IMR-90 (cell line): Measurements from ENCODE around the gene LRRFIP1. TPM values are rescaled to one million over a fixed set of nuclear protein-coding genes. Genes with fewer than 3 reads are reported as not detected.
A peak's percentile ranks its signal among the peaks of the same experiment; 100 is the strongest.

Experiments
- ATAC-seq: fragments of 200-7000 bp; cut with Tn5 transposase; 2 replicates; pipeline ENCODE4 v1.9.1; 2020; ENCODE audit warnings: low read depth, mild to moderate bottlenecking, moderate library complexity
- BruUV-seq: library from RNA; stranded (reverse); fragments of 400-500 nt; replicated peaks from 2 replicates; lab custom pipeline; 2021; lab: Mats Ljungman, UMichigan
- CTCF ChIA-PET: fragments of 300-600 bp; formaldehyde crosslinking; extraction: SDS; loops from one replicate; lab custom pipeline; 2021; ENCODE audit warnings: antibody characterized with exemption; lab: Yijun Ruan, JAX
- POLR2A ChIA-PET: fragments of 300-600 bp; sonication (Branson Sonifier 250); formaldehyde crosslinking; loops from one replicate; lab custom pipeline; 2022; ENCODE audit warnings: antibody characterized with exemption; ENCODE audit not compliant: unreplicated experiment; lab: Charles Lee
- DNase-seq: peaks from one replicate; pipeline ENCODE4 v3.0.0; 2013
- H2AFZ ChIP-seq: replicated peaks from 2 replicates; pipeline ENCODE3; 2013; ENCODE audit warnings: low read length, mild to moderate bottlenecking; ENCODE audit not compliant: poor library complexity
- H2AK5ac ChIP-seq: 2 replicates; pipeline ENCODE4 v1.6.1; 2013; ENCODE audit warnings: low read depth, low read length, inconsistent platforms
- H2AK9ac ChIP-seq: replicated peaks from 2 replicates; pipeline ENCODE3; 2013; ENCODE audit warnings: mild to moderate bottlenecking, low read depth, low read length, moderate library complexity; ENCODE audit not compliant: poor library complexity
- H2BK120ac ChIP-seq: 2 replicates; pipeline ENCODE4 v1.6.1; 2013; ENCODE audit warnings: low read depth, low read length, inconsistent platforms
- H2BK15ac ChIP-seq: 3 replicates; pipeline ENCODE4 v1.6.1; 2013; ENCODE audit warnings: low read depth, low read length, inconsistent platforms
- H2BK20ac ChIP-seq: 2 replicates; pipeline ENCODE4 v1.6.1; 2013; ENCODE audit warnings: low read depth, mild to moderate bottlenecking, inconsistent platforms, low read length, moderate library complexity
- H2BK5ac ChIP-seq: 2 replicates; pipeline ENCODE4 v1.6.1; 2013; ENCODE audit warnings: mild to moderate bottlenecking, low read depth, low read length, inconsistent platforms; ENCODE audit not compliant: poor library complexity, severe bottlenecking
- H3K14ac ChIP-seq: replicated peaks from 2 replicates; pipeline ENCODE4 v1.6.1; 2013; ENCODE audit warnings: low read depth, low read length, inconsistent platforms
- H3K18ac ChIP-seq: 2 replicates; pipeline ENCODE4 v1.6.1; 2013; ENCODE audit warnings: low read depth, low read length, control low read depth
- H3K23ac ChIP-seq: 2 replicates; pipeline ENCODE4 v1.6.1; 2013; ENCODE audit warnings: low read depth, low read length, inconsistent platforms
- H3K27ac ChIP-seq: 2 replicates; pipeline ENCODE4 v1.5.1; 2013; ENCODE audit warnings: mild to moderate bottlenecking, control low read depth, low read length; ENCODE audit not compliant: insufficient read depth
- H3K27me3 ChIP-seq: 2 replicates; pipeline ENCODE4 v1.6.1; 2013; ENCODE audit warnings: low read length; ENCODE audit not compliant: control insufficient read depth, insufficient read depth
- H3K36me3 ChIP-seq: 2 replicates; pipeline ENCODE4 v1.6.1; 2013; ENCODE audit warnings: low read length, mixed read lengths; ENCODE audit not compliant: control insufficient read depth, insufficient read depth
- H3K4ac ChIP-seq: 2 replicates; pipeline ENCODE4 v1.6.1; 2013; ENCODE audit warnings: low read depth, low read length, inconsistent platforms
- H3K4me1 ChIP-seq: 2 replicates; pipeline ENCODE4 v1.6.1; 2013; ENCODE audit warnings: low read length, mixed read lengths; ENCODE audit not compliant: control insufficient read depth, insufficient read depth
- H3K4me2 ChIP-seq: 2 replicates; pipeline ENCODE4 v1.6.1; 2013; ENCODE audit warnings: low read depth, mild to moderate bottlenecking, control low read depth, low read length, moderate library complexity
- H3K4me3 ChIP-seq: 2 replicates; pipeline ENCODE4 v1.5.1; 2013; ENCODE audit warnings: low read depth, mild to moderate bottlenecking, control low read depth, low read length, moderate library complexity; ENCODE audit not compliant: insufficient read depth
- H3K56ac ChIP-seq: 2 replicates; pipeline ENCODE4 v1.6.1; 2013; ENCODE audit warnings: low read length, inconsistent platforms; ENCODE audit not compliant: insufficient read depth; ENCODE audit errors: extremely low read depth
- H3K79me1 ChIP-seq, 2 experiments: 2 replicates each; pipeline ENCODE4 v1.6.1; 2013; ENCODE audit warnings: low read length in 2 of 2, inconsistent platforms in 1 of 2, low read depth in 1 of 2
- H3K9ac ChIP-seq: 2 replicates; pipeline ENCODE4 v1.6.1; 2013; ENCODE audit warnings: low read depth, low read length, control low read depth
- H3K9me1 ChIP-seq: 2 replicates; pipeline ENCODE4 v1.6.1; 2013; ENCODE audit warnings: low read length, inconsistent platforms; ENCODE audit not compliant: insufficient read depth
- H3K9me3 ChIP-seq: 2 replicates; pipeline ENCODE4 v1.6.1; 2013; ENCODE audit warnings: low read length; ENCODE audit not compliant: control insufficient read depth, insufficient read depth
- H4K20me1 ChIP-seq: 2 replicates; pipeline ENCODE4 v1.6.1; 2013; ENCODE audit warnings: low read length, inconsistent platforms; ENCODE audit not compliant: insufficient read depth
- H4K5ac ChIP-seq: 2 replicates; pipeline ENCODE4 v1.6.1; 2013; ENCODE audit warnings: mild to moderate bottlenecking, low read depth, low read length, control low read depth
- H4K8ac ChIP-seq, 2 experiments: 2 replicates each; pipeline ENCODE4 v1.6.1; 2013; ENCODE audit warnings: low read depth in 2 of 2, low read length in 2 of 2, control low read depth in 1 of 2, inconsistent platforms in 1 of 2
- H4K91ac ChIP-seq: 2 replicates; pipeline ENCODE4 v1.6.1; 2013; ENCODE audit warnings: low read depth, low read length, inconsistent platforms; ENCODE audit not compliant: insufficient read depth
- CTCF ChIP-seq: conservative IDR thresholded peaks from 2 replicates; pipeline ENCODE4 v1.5.1; 2012; ENCODE audit warnings: mild to moderate bottlenecking, low read depth, low read length, improper control_type of control experiment
- WGBS, 2 experiments: methylation state at CpG; one replicate each; pipeline versions ENCODE4 v1.1.5 to v1.1.7; 2013; ENCODE audit warnings: missing lambda C conversion rate in 2 of 2; ENCODE audit not compliant: insufficient read length in 1 of 2; ENCODE audit errors: extremely low coverage in 2 of 2; 5-methylcytosine and 5-hydroxymethylcytosine counted together
- dilution Hi-C: fragments of 300-500 bp; cut with HindIII; formaldehyde crosslinking; loops from one replicate; pipeline ENCODE4 v1.14.3; 2018; ENCODE audit warnings: low sequenced_read_pairs; ENCODE audit not compliant: unreplicated experiment
- in situ Hi-C: fragments of 300-500 bp; cut with MboI; formaldehyde crosslinking; loops from 3 replicates; pipeline ENCODE4 v1.14.3; 2019; ENCODE audit warnings: low sequenced_read_pairs, inconsistent platforms, mixed read lengths
- intact Hi-C: fragments of 100-400 bp; cut with micrococcal nuclease; formaldehyde crosslinking; loops from 2 replicates; pipeline ENCODE4 v1.10.0; 2022
- polyA plus RNA-seq, 3 experiments: library from polyadenylated mRNA; depleted of rRNA; stranded (reverse); fragments of >200 nt; gene quantifications; 2 replicates each; pipeline ENCODE4 v1.2.3, GENCODE V29; 2012; ENCODE audit warnings: low replicate concordance in 1 of 3
- total RNA-seq: library from RNA; depleted of rRNA; stranded (reverse); fragments of >200 nt; gene quantifications from 2 replicates; pipeline ENCODE4 v1.2.3, GENCODE V29; 2012

The LRRFIP1 gene
- total and polyA plus RNA-seq, 2 of the 4 experiments (the other 2 are of a cell fraction), result 52.2 to 54.4 TPM

- peaks cover 11 to 94% of the 10 kb centered on the region in 2 experiments for H3K79me1 ChIP-seq
- WGBS, 2 experiments, result no CpG with 5 or more reads among the region's 3 CpGs
- no peak overlapping the region for H2BK120ac ChIP-seq
- no peak overlapping the region for H3K14ac ChIP-seq
- no peak overlapping the region for H2AFZ ChIP-seq
- peaks cover 27% of the 10 kb centered on the region for H3K9me1 ChIP-seq
- H3K18ac ChIP-seq, result no peak overlapping the region
- ChIA-PET POLR2A (no interaction called here), CTCF (no interaction called here)
- no peak overlapping the region for H3K4me3 ChIP-seq
- dilution Hi-C loops, result no loop called here
- peak overlapping the region; percentile 23 for H2AK9ac ChIP-seq
- no peak; the same call in 1 of the 2 replicates for TF ChIP-seq CTCF
- 0 out of 2 replicates have a peak overlapping the region, but pooled peaks have one; percentile 52 for H3K23ac ChIP-seq
- no peak for DNase-seq
- intact Hi-C loops, result no loop called here
- peaks cover 88% of the 10 kb centered on the region for H4K20me1 ChIP-seq
- no peak overlapping the region for H3K4me2 ChIP-seq
- no peak overlapping the region for H3K9ac ChIP-seq
- H2BK5ac ChIP-seq, result no peak overlapping the region
- no peak overlapping the region for H2BK20ac ChIP-seq
- H4K5ac ChIP-seq, result no peak overlapping the region
- H4K91ac ChIP-seq, result no peak overlapping the region
- no TSS peak for BruUV-seq
- ATAC-seq, result no peak
- no peak overlapping the region for H3K56ac ChIP-seq
- H3K27ac ChIP-seq, result no peak overlapping the region
- H3K36me3 ChIP-seq, result peaks cover 20% of the 10 kb centered on the region
- H4K8ac ChIP-seq, result no peak overlapping the region
- no peak overlapping the region for H3K4ac ChIP-seq
- H2BK15ac ChIP-seq, result no peak overlapping the region
- peaks cover 26% of the 10 kb centered on the region for H3K4me1 ChIP-seq
- H2AK5ac ChIP-seq, result 0 out of 2 replicates have a peak overlapping the region, but pooled peaks have one; percentile 8
- H3K27me3 ChIP-seq, result no peaks in the 10 kb centered on the region
- in situ Hi-C loops, result no loop called here
- H3K9me3 ChIP-seq, result no peaks in the 10 kb centered on the region
These were observed 80.6 kb downstream of the LRRFIP1 start for GRCh38 chr2:237708065-237708398.
